Activated T-cell treated with anti-CD3 and anti-CD28 coated beads for 4 hours (primary cell): ENCODE data around the gene SPATA6.
"Not testable (repeated sequence)": the region's sequence is repeated elsewhere in the genome, so short reads cannot be mapped to it uniquely, and the experiment has no call there.

Experiments
- DNase-seq: peaks from one replicate; pipeline ENCODE4 v3.0.0-alpha.2; 2020

SPATA6 gene

GRCh38 chr1:48471691-48472576 is at the start of gene SPATA6:
Gene SPATA6 (minus strand): TSS chr1:48472204. CDS start chr1:48472008, 196 bp downstream.
- DNase-seq = peak; percentile 98

- not testable (repeated sequence) for DNase-seq
These were observed 47.9 kb upstream of the SPATA6 start for GRCh38 chr1:48519896-48520295.

- DNase-seq = no peak
These were observed 34.9 kb upstream of the SPATA6 start for GRCh38 chr1:48506870-48507269.

- no peak for DNase-seq
These were observed 28.8 kb upstream of the SPATA6 start for GRCh38 chr1:48500541-48501450.

GRCh38 chr1:48499211-48499735 is 27.3 kb upstream of the SPATA6 start:
- DNase-seq = no peak

GRCh38 chr1:48498096-48498791 is 26.2 kb upstream of the SPATA6 start:
- peak; percentile 64 for DNase-seq

GRCh38 chr1:48495911-48496310 is 23.9 kb upstream of the SPATA6 start:
- DNase-seq = no peak

- no peak for DNase-seq
These were observed 23.2 kb upstream of the SPATA6 start for GRCh38 chr1:48495166-48495565.

GRCh38 chr1:48493970-48494769 is 22.2 kb upstream of the SPATA6 start:
- DNase-seq = no peak

- no peak for DNase-seq
These were observed 21.0 kb upstream of the SPATA6 start for GRCh38 chr1:48493041-48493440.

- no peak for DNase-seq
These were observed 20.4 kb upstream of the SPATA6 start for GRCh38 chr1:48492392-48492791.

GRCh38 chr1:48488721-48489120 is 16.7 kb upstream of the SPATA6 start:
- no peak for DNase-seq

GRCh38 chr1:48480504-48480903 is 8.5 kb upstream of the SPATA6 start:
- DNase-seq = no peak

- not testable (repeated sequence) for DNase-seq
These were observed 8.0 kb upstream of the SPATA6 start for GRCh38 chr1:48480023-48480422.

- no peak for DNase-seq
These were observed 634 bp upstream of the SPATA6 start for GRCh38 chr1:48472638-48473037.

- DNase-seq = no peak
These were observed 884 bp downstream of the SPATA6 start for GRCh38 chr1:48470950-48471690.

GRCh38 chr1:48470481-48470855 is 1.5 kb downstream of the SPATA6 start:
- DNase-seq = no peak

- no peak for DNase-seq
These were observed 2.2 kb downstream of the SPATA6 start for GRCh38 chr1:48469616-48470480.

GRCh38 chr1:48466594-48466993 is 5.4 kb downstream of the SPATA6 start:
- no peak for DNase-seq

- DNase-seq = no peak
These were observed 9.2 kb downstream of the SPATA6 start for GRCh38 chr1:48462716-48463302.
